ENCODE data around the gene METTL3. TPM values are rescaled to one million over a fixed set of nuclear protein-coding genes. Genes with fewer than 3 reads are reported as not detected.
A peak's percentile ranks its signal among the peaks of the same experiment; 100 is the strongest.

Gene METTL3
- total and polyA plus RNA-seq, 2 of the 8 experiments (the other 6 are each of a cell fraction or from before 2014, with no cell fraction given): 103 to 144 TPM

- Histone ChIP-seq H3K14ac (ENCODE audit: insufficient read length) (no peak overlapping the region), H4K8ac (ENCODE audit: extremely low read depth, insufficient read depth, low read length) (no peak overlapping the region), H2BK15ac (ENCODE audit: low read length) (no peak overlapping the region), H2AK5ac (ENCODE audit: low read depth, low read length) (peak overlapping the region; percentile 97), H3K4me2 (ENCODE audit: insufficient read depth in 1 of 2, low read depth in 2 of 2, low read length in 2 of 2) (peak overlapping the region; percentile 42 to 52; a peak in 3 of 4 replicates), H3K9ac (replicated peaks in 1 of 4; ENCODE audit: extremely low read depth in 1 of 4, low read depth in 3 of 4, low read length in 3 of 4) (peak overlapping the region in 1 of 4 experiments; percentile 38; a peak in 2 of 7 replicates), H2BK12ac (ENCODE audit: low read depth, low read length) (peak overlapping the region; percentile 98), H3K79me1 (ENCODE audit: low read depth, low read length) (no peaks in the 10 kb centered on the region), H4K20me1 (replicated peaks in 1 of 2; ENCODE audit: control insufficient read depth in 1 of 2, insufficient read depth in 2 of 2, low read length in 2 of 2) (no peaks in the 10 kb centered on the region), H3K23ac (ENCODE audit: insufficient read length) (no peak overlapping the region), H3K27ac (ENCODE audit: low read depth, low read length) (peak overlapping the region; percentile 82), H2BK5ac (ENCODE audit: low read depth, low read length) (peak overlapping the region; percentile 97), H3K36me3 (ENCODE audit: control insufficient read depth in 2 of 4, insufficient read depth in 4 of 4, low read length in 3 of 4) (no peaks in the 10 kb centered on the region), H3K4ac (replicated peaks; ENCODE audit: insufficient read length, low read depth, low read length) (no peak overlapping the region), H2AFZ (ENCODE audit: low read length) (no peak overlapping the region), H3K4me1 (replicated peaks in 1 of 4; ENCODE audit: control insufficient read depth in 3 of 4, insufficient read depth in 4 of 4, low read length in 3 of 4) (peaks cover 7 to 24% (median 18%) of the 10 kb centered on the region in 4 experiments), H3K18ac (ENCODE audit: extremely low read depth, low read length) (peak overlapping the region; percentile 98; the same call in 1 of the 2 replicates), H3K79me2 (ENCODE audit: control insufficient read depth in 1 of 2, insufficient read depth in 2 of 2, low read length in 2 of 2) (no peaks in the 10 kb centered on the region), H4K91ac (replicated peaks; ENCODE audit: insufficient read length, low read length) (peak overlapping the region; percentile 31), H2BK20ac (ENCODE audit: low read length) (peak overlapping the region; percentile 97; the same call in 1 of the 2 replicates), H3K56ac (replicated peaks; ENCODE audit: insufficient read length, low read depth, low read length) (no peak overlapping the region), H3K9me3 (ENCODE audit: insufficient read depth in 2 of 2, low read depth in 1 of 2, low read length in 1 of 2) (no peaks in the 10 kb centered on the region), H3K27me3 (replicated peaks in 1 of 4; ENCODE audit: control insufficient read depth in 3 of 4, extremely low read depth in 1 of 4, insufficient read depth in 3 of 4, low read length in 3 of 4) (no peaks in the 10 kb centered on the region), H4K5ac (ENCODE audit: insufficient read length, low read depth, low read length) (peak overlapping the region; percentile 88), H2BK120ac (replicated peaks; ENCODE audit: low read depth, low read length) (peak overlapping the region; percentile 91), H3K4me3 (ENCODE audit: extremely low read depth in 1 of 4, insufficient read depth in 2 of 4, low read depth in 3 of 4, low read length in 4 of 4) (peak overlapping the region in 1 of 4 experiments; percentile 32; a peak in 1 of 8 replicates), H3K23me2 (ENCODE audit: low read depth, low read length) (peaks cover 2% of the 10 kb centered on the region; the same call in 1 of the 2 replicates)
- ChIA-PET POLR2A (ENCODE audit: partially characterized antibody) (interaction anchor here (0.7 to 5.1 kb wide), 19 partner anchors 10 to 301 kb away, joined by 3 to 61 read pairs (median 6); partner anchors contain the start of genes METTL3, RAB2B, SALL2 and TOX4), CTCF (ENCODE audit: partially characterized antibody) (interaction anchor here (0.7 to 4.5 kb wide), 17 partner anchors 10 to 101 kb away, joined by 3 to 64 read pairs (median 5); partner anchors contain the start of genes CHD8, RAB2B, SALL2 and TOX4)
- TF ChIP-seq TBP (IDR thresholded peaks at IDR 0.05; ENCODE audit: low read depth, low read length) (no peak), SP1 (IDR thresholded peaks at IDR 0.05; ENCODE audit: low read depth, low read length) (peak; percentile 18; the same call in 1 of the 2 replicates), KDM1A (IDR thresholded peaks at IDR 0.05; ENCODE audit: borderline replicate concordance, low read length) (peak; percentile 98), HDAC2 (IDR thresholded peaks at IDR 0.05; ENCODE audit: borderline replicate concordance in 1 of 2, low read depth in 2 of 2, low read length in 2 of 2) (peak in 1 of 2 experiments; percentile 95; a peak in 2 of 4 replicates), ASH2L (IDR thresholded peaks at IDR 0.05; ENCODE audit: low read length) (no peak), SP2 (IDR thresholded peaks at IDR 0.05; ENCODE audit: low read length) (no peak)
- FAIRE-seq (peak; percentile 66), DNase-seq (ENCODE audit: low read depth in 1 of 2, low spot score in 2 of 2) (no peak)
- WGBS, 2 experiments (ENCODE audit: extremely low coverage in 1 of 2, insufficient coverage in 1 of 2, insufficient read length in 1 of 2, insufficient replicate concordance in 2 of 2, low coverage in 1 of 2, low lambda C conversion rate in 2 of 2, missing lambda C conversion rate in 1 of 2): 13% methylated on average over 5 of the region's 5 CpGs; no CpG with 5 or more reads in 1 of the 2 experiments
These were observed 45.4 kb upstream of the METTL3 start for GRCh38 chr14:21556378-21557083.
